H9 (cell line): Measurements from ENCODE around the gene INTS7. TPM values are rescaled to one million over a fixed set of nuclear protein-coding genes. Genes with fewer than 3 reads are reported as not detected.
A peak's percentile ranks its signal among the peaks of the same experiment; 100 is the strongest.

Experiments used
- DNase-seq: peaks from one replicate; pipeline ENCODE4 v3.0.0-alpha.2; 2017
- H2AFZ ChIP-seq: one replicate; pipeline ENCODE4 v1.6.1; 2013; ENCODE audit warnings: mild to moderate bottlenecking, low read length, control low read depth, moderate library complexity
- H2AK5ac ChIP-seq: 2 replicates; pipeline ENCODE4 v1.6.1; 2013; ENCODE audit warnings: low read length, control low read depth, mixed read lengths; ENCODE audit not compliant: insufficient read length
- H2BK120ac ChIP-seq: one replicate; pipeline ENCODE4 v1.6.1; 2013; ENCODE audit warnings: low read depth, mild to moderate bottlenecking, low read length, control low read depth, inconsistent platforms; ENCODE audit not compliant: poor library complexity, severe bottlenecking
- H2BK12ac ChIP-seq: 2 replicates; pipeline ENCODE4 v1.6.1; 2013; ENCODE audit warnings: low read length, control low read depth, mixed read lengths, low read depth; ENCODE audit not compliant: insufficient read length
- H2BK15ac ChIP-seq: 2 replicates; pipeline ENCODE4 v1.6.1; 2013; ENCODE audit warnings: low read depth, low read length, control low read depth
- H2BK20ac ChIP-seq: one replicate; pipeline ENCODE4 v1.6.1; 2013; ENCODE audit warnings: low read depth, mild to moderate bottlenecking, low read length, control low read depth, inconsistent platforms; ENCODE audit not compliant: poor library complexity, severe bottlenecking
- H2BK5ac ChIP-seq: 2 replicates; pipeline ENCODE4 v1.6.1; 2013; ENCODE audit warnings: low read length, control low read depth, mixed read lengths; ENCODE audit not compliant: insufficient read length
- H3K14ac ChIP-seq: 2 replicates; pipeline ENCODE4 v1.6.1; 2013; ENCODE audit warnings: low read length, control low read depth; ENCODE audit not compliant: insufficient read depth
- H3K18ac ChIP-seq: 2 replicates; pipeline ENCODE4 v1.6.1; 2013; ENCODE audit warnings: low read depth, mild to moderate bottlenecking, mixed read lengths, low read length, control low read depth; ENCODE audit not compliant: insufficient read length
- H3K23ac ChIP-seq: 2 replicates; pipeline ENCODE4 v1.6.1; 2013; ENCODE audit warnings: low read length, control low read depth, mixed read lengths, low read depth; ENCODE audit not compliant: insufficient read length
- H3K23me2 ChIP-seq: 2 replicates; pipeline ENCODE4 v1.6.1; 2013; ENCODE audit warnings: low read depth, mild to moderate bottlenecking, mixed read lengths, low read length, control low read depth; ENCODE audit not compliant: insufficient read length, poor library complexity, severe bottlenecking
- H3K27ac ChIP-seq: 2 replicates; pipeline ENCODE4 v1.5.1; 2013; ENCODE audit warnings: low read length, control low read depth, mixed read lengths, low read depth; ENCODE audit not compliant: insufficient read length
- H3K27me3 ChIP-seq: 2 replicates; pipeline ENCODE4 v1.6.1; 2013; ENCODE audit warnings: low read length, control low read depth, inconsistent platforms; ENCODE audit not compliant: insufficient read depth
- H3K4ac ChIP-seq: 2 replicates; pipeline ENCODE4 v1.6.1; 2013; ENCODE audit warnings: low read depth, mild to moderate bottlenecking, control low read depth, inconsistent platforms, low read length, moderate library complexity
- H3K4me1 ChIP-seq: 2 replicates; pipeline ENCODE4 v1.6.1; 2013; ENCODE audit warnings: low read length, control low read depth, inconsistent platforms; ENCODE audit not compliant: insufficient read depth
- H3K4me2 ChIP-seq: 2 replicates; pipeline ENCODE4 v1.6.1; 2013; ENCODE audit warnings: low read length, control low read depth, mixed read lengths; ENCODE audit not compliant: insufficient read length, insufficient read depth
- H3K56ac ChIP-seq: 2 replicates; pipeline ENCODE4 v1.6.1; 2013; ENCODE audit warnings: low read depth, mild to moderate bottlenecking, mixed read lengths, low read length, control low read depth; ENCODE audit not compliant: insufficient read length
- H3K79me1 ChIP-seq: 2 replicates; pipeline ENCODE4 v1.6.1; 2013; ENCODE audit warnings: low read depth, mild to moderate bottlenecking, moderate library complexity, low read length, control low read depth, inconsistent platforms; ENCODE audit not compliant: insufficient read depth, poor library complexity, severe bottlenecking
- H3K79me2 ChIP-seq: 2 replicates; pipeline ENCODE4 v1.6.1; 2013; ENCODE audit warnings: low read length, control low read depth, inconsistent platforms; ENCODE audit not compliant: insufficient read depth
- H3K9ac ChIP-seq: 2 replicates; pipeline ENCODE4 v1.6.1; 2013; ENCODE audit warnings: low read length, control low read depth, mixed read lengths; ENCODE audit not compliant: insufficient read length; ENCODE audit errors: extremely low read depth
- H3K9me3 ChIP-seq: one replicate; pipeline ENCODE4 v1.6.1; 2013; ENCODE audit warnings: low read depth, low read length, inconsistent platforms; ENCODE audit not compliant: control insufficient read depth
- H3T11ph ChIP-seq: one replicate; pipeline ENCODE4 v1.6.1; 2013; ENCODE audit warnings: mild to moderate bottlenecking, low read length, control low read depth, inconsistent platforms
- H4K20me1 ChIP-seq: one replicate; pipeline ENCODE4 v1.6.1; 2013; ENCODE audit not compliant: control insufficient read depth, insufficient read length, insufficient read depth
- H4K5ac ChIP-seq: 2 replicates; pipeline ENCODE4 v1.6.1; 2013; ENCODE audit warnings: low read depth, mild to moderate bottlenecking, mixed read lengths, low read length, control low read depth; ENCODE audit not compliant: insufficient read length
- H4K8ac ChIP-seq: replicated peaks from 2 replicates; pipeline ENCODE4 v1.6.1; 2013; ENCODE audit warnings: low read length, control low read depth, mixed read lengths, low read depth; ENCODE audit not compliant: insufficient read length
- H4K91ac ChIP-seq: 2 replicates; pipeline ENCODE4 v1.6.1; 2013; ENCODE audit warnings: low read depth, mild to moderate bottlenecking, moderate library complexity, mixed read lengths, low read length, control low read depth; ENCODE audit not compliant: insufficient read length
- H3K27ac Mint-ChIP-seq, 3 experiments: 2 replicates in 2 of 3; 3 replicates in 1 of 3; pipeline ENCODE4 v1.8.0; 2020 to 2021; ENCODE audit warnings: mixed read lengths in 3 of 3, mild to moderate bottlenecking in 1 of 3, moderate library complexity in 1 of 3
- H3K27me3 Mint-ChIP-seq: 2 replicates; pipeline ENCODE4 v1.8.0; 2021; ENCODE audit warnings: low read depth, mild to moderate bottlenecking, moderate library complexity, mixed read lengths
- H3K36me3 Mint-ChIP-seq, 3 experiments: 2 replicates in 2 of 3; 3 replicates in 1 of 3; pipeline ENCODE4 v1.8.0; 2020 to 2021; ENCODE audit warnings: low read depth in 3 of 3, mixed read lengths in 3 of 3; ENCODE audit not compliant: insufficient read depth in 1 of 3
- H3K4me1 Mint-ChIP-seq, 2 experiments: 2 replicates each; pipeline ENCODE4 v1.8.0; 2020; ENCODE audit warnings: mixed read lengths in 2 of 2
- H3K4me3 Mint-ChIP-seq, 2 experiments: 2 replicates in 1 of 2; 3 replicates in 1 of 2; pipeline ENCODE4 v1.8.0; 2020 to 2021; ENCODE audit warnings: mild to moderate bottlenecking in 2 of 2, mixed read lengths in 2 of 2, moderate library complexity in 1 of 2
- H3K9me3 Mint-ChIP-seq, 2 experiments: 2 replicates in 1 of 2; 3 replicates in 1 of 2; pipeline ENCODE4 v1.8.0; 2020; ENCODE audit warnings: mild to moderate bottlenecking in 2 of 2, mixed read lengths in 2 of 2, moderate library complexity in 1 of 2
- CTCF ChIP-seq: fragments of 200-600 bp; sonication (generic); conservative IDR thresholded peaks from 3 replicates; pipeline ENCODE4 v1.8.0; 2021; ENCODE audit warnings: antibody characterized with exemption, mild to moderate bottlenecking
- WGBS: extraction: QIAGEN DNeasy Blood & Tissue Kit; methylation state at CpG from one replicate; pipeline ENCODE4 v1.1.7; 2013; ENCODE audit warnings: missing lambda C conversion rate, low lambda C conversion rate, mixed read lengths; ENCODE audit not compliant: insufficient read length; ENCODE audit errors: extremely low coverage; 5-methylcytosine and 5-hydroxymethylcytosine counted together
- total RNA-seq: library from RNA; stranded (reverse); gene quantifications from 2 replicates; pipeline ENCODE4 v1.2.1, GENCODE V29; 2021

INTS7 gene
- total RNA-seq, 1 experiment from 2014 or later: 32.3 TPM

- H4K91ac ChIP-seq: no peak overlapping the region
- H3K9ac ChIP-seq: no peak overlapping the region
- H2BK15ac ChIP-seq: no peak overlapping the region
- no peak overlapping the region for H3T11ph ChIP-seq
- H2BK120ac ChIP-seq: no peak overlapping the region
- H3K23ac ChIP-seq: no peak overlapping the region
- no peaks in the 10 kb centered on the region for H3K27me3 ChIP-seq
- H4K8ac ChIP-seq: no peak overlapping the region
- H4K5ac ChIP-seq: no peak overlapping the region
- H3K27ac ChIP-seq: no peak overlapping the region
- H3K79me2 ChIP-seq: no peaks in the 10 kb centered on the region
- peak overlapping the region in 1 of 3 experiments; percentile 70; a peak in 3 of 7 replicates for H3K27ac Mint-ChIP-seq
- peaks cover 16% of the 10 kb centered on the region in 2 experiments for H3K4me1 Mint-ChIP-seq
- H3K79me1 ChIP-seq: no peaks in the 10 kb centered on the region
- no peak overlapping the region for H2AFZ ChIP-seq
- no peaks in the 10 kb centered on the region for H3K9me3 ChIP-seq
- H2BK5ac ChIP-seq: no peak overlapping the region
- H3K23me2 ChIP-seq: no peaks in the 10 kb centered on the region
- H3K27me3 Mint-ChIP-seq: no peaks in the 10 kb centered on the region; the same call in 1 of the 2 replicates
- H2AK5ac ChIP-seq: no peak overlapping the region
- DNase-seq: no peak
- H3K4me3 Mint-ChIP-seq: no peak overlapping the region
- H2BK12ac ChIP-seq: no peak overlapping the region
- H4K20me1 ChIP-seq: no peaks in the 10 kb centered on the region
- no peak overlapping the region for H3K4ac ChIP-seq
- no CpG with 5 or more reads among the region's 6 CpGs for WGBS
- no peak overlapping the region for H3K56ac ChIP-seq
- no peak for TF ChIP-seq CTCF
- H3K4me1 ChIP-seq: no peaks in the 10 kb centered on the region
- no peaks in the 10 kb centered on the region for H3K9me3 Mint-ChIP-seq
- no peak overlapping the region for H3K4me2 ChIP-seq
- H3K14ac ChIP-seq: no peak overlapping the region
- H3K36me3 Mint-ChIP-seq: peaks cover 0 to 1% (median 0%) of the 10 kb centered on the region in 3 experiments; a peak in 3 of 7 replicates
- no peak overlapping the region for H2BK20ac ChIP-seq
- H3K18ac ChIP-seq: no peak overlapping the region
These were observed 99.8 kb downstream of the INTS7 start for GRCh38 chr1:211935448-211935970.
